Hindlimb muscle (tissue), 1 donor: ENCODE results near the gene TIMM8A. TPM values are rescaled to one million over a fixed set of nuclear protein-coding genes. Genes with fewer than 3 reads are reported as not detected.
"Not testable (repeated sequence)": the region's sequence is repeated elsewhere in the genome, so short reads cannot be mapped to it uniquely, and the experiment has no call there.

Source experiments
- DNase-seq: peaks from one replicate; pipeline ENCODE4 v3.0.0-alpha.2; 2013
- polyA plus RNA-seq: library from polyadenylated mRNA; unstranded; fragments of 120-200 nt; gene quantifications from one replicate; pipeline ENCODE4 v1.2.1, GENCODE V29; 2013; ENCODE audit not compliant: insufficient read length

The TIMM8A gene
- polyA plus RNA-seq, 1 donor, result 10.3 TPM

GRCh38 chrX:101359966-101360365 lies 11.4 kb upstream of the TIMM8A start:
- no peak for DNase-seq

- DNase-seq, result no peak
Observed at GRCh38 chrX:101357166-101357795, 8.7 kb upstream of the TIMM8A start.

- DNase-seq, result no peak
Observed at GRCh38 chrX:101349193-101349562, 636 bp upstream of the TIMM8A start.

- no peak for DNase-seq
Observed at GRCh38 chrX:101347859-101348451, 587 bp downstream of the TIMM8A start.

- no peak for DNase-seq
Observed at GRCh38 chrX:101337776-101338271, 10.7 kb downstream of the TIMM8A start.

GRCh38 chrX:101334310-101334709 lies 14.2 kb downstream of the TIMM8A start:
- not testable (repeated sequence) for DNase-seq

GRCh38 chrX:101326600-101326999 lies 21.9 kb downstream of the TIMM8A start:
- not testable (repeated sequence) for DNase-seq

GRCh38 chrX:101303790-101304189 lies 44.8 kb downstream of the TIMM8A start:
- DNase-seq, result no peak

Other genes starting within 250 kb of the TIMM8A start
- gene DRP2, start 129.0 kb downstream of the TIMM8A start, polyA plus RNA-seq, result 2.1 TPM
- gene TAF7L, start 57.4 kb downstream of the TIMM8A start, polyA plus RNA-seq, result 0.15 TPM
- gene BTK, start 37.4 kb upstream of the TIMM8A start, polyA plus RNA-seq, result 3.8 TPM
- gene RPL36A, start 42.3 kb upstream of the TIMM8A start, polyA plus RNA-seq, result 1,337 TPM
- 15.0 TPM for gene GLA, start 59.2 kb upstream of the TIMM8A start, polyA plus RNA-seq
- 60.1 TPM for gene HNRNPH2, start 59.5 kb upstream of the TIMM8A start, polyA plus RNA-seq
- 49.6 TPM for gene ARMCX4, start 136.7 kb upstream of the TIMM8A start, polyA plus RNA-seq
- gene ARMCX1, start 201.8 kb upstream of the TIMM8A start, polyA plus RNA-seq, result 87.1 TPM